Fibroblast of skin of abdomen (primary cell): Measurements from ENCODE around the gene TRERF1.

Experiments
- DNase-seq: peaks from one replicate; pipeline ENCODE4 v3.0.0-alpha.2; 2013

TRERF1 gene

DNA sequence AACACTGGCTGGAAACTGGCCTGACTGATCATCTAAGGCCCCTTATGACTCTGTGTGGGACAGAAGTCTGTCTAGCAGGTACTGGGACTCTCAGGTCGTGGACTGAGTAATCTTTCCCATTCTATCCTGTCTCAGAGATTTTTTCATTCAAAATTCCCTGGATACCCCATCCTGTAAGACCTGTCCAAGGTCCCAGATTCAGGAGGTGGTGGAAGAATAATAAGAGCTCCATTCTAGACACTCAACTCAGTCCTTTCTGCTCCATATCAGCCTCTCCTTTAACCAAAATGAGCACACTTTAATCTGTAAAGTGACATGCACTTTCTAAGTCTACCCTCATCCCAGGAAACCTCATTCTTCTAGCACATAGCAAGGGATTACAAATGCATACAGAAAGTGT is 151.5 kb downstream of the TRERF1 start:
- DNase-seq: no peak

DNA sequence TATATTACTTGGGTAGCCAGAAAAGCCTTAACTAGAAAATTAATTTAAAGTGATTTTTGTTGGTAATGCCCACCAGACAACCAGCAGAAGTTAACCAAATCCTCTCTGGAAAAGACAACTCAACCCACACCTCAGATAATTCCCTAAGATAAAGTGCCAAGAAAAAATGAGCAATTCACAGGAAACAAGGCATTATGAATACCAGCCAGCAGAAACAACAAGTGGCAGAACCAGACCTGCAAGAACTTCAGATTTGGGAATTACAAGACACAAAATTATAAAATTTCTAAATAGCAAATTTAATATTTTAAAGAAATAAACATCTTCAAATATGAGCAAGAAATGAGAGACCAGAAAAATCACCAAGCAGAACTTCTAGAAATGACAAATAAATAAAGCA is 154.1 kb downstream of the TRERF1 start:
- DNase-seq: no peak

DNA sequence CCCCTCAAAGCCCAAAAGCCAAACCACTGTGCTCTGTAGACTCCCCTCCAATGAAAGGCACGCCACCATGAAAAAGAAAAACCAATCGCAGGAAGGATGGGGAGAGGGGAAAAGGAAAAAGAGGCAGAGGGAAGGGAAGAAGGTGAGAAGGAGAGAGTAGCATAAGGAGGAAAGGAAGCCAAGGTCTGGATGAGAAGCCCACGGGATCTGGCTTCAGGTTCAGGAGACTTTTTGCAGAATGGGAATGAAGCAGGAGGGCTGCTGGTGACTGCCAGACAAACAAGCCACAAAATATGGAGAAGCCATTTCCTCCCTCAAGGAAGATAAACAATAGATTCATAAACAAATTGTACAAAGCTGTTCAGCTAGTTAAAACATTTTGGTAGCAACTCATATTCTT is 155.1 kb downstream of the TRERF1 start:
- DNase-seq: no peak

DNA sequence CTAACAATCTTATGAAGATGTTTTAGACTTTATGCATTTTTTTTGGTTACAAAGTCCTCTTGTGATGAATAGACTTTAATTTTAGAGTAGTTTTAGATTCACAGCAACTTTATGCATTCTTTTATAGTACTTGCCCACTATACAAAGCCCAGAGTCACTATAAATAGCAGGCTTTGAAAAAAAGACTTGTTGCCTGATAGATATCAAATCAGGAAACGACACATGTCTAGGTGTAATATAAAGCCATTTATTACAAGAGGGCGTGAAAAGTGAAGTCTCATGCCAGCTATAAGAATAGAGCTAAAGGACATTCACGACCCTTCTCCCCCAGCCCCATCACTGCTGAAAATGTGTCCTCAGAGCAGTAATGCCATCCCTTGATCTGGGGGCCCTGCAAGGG is 156.0 kb downstream of the TRERF1 start:
- DNase-seq: no peak

DNA sequence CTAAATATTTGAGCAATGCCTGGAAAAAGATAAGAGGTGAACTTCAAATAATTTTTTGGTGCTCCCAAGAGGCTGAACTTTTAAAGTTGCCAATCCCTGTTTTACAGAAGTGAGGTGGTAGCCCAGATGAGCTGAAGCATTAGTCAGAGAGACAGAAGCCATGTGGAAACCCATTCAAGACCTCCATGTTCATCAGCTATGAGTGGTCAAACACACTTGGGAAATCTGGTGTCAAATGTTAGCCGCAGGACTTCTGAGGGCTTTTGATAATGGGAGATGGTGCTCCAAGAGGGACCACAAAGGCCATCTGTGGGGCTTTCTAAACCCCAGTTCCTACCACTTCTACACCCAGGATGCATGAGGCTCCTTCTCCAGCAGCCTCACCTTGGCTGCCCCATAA is 156.5 kb downstream of the TRERF1 start:
- DNase-seq: no peak

DNA sequence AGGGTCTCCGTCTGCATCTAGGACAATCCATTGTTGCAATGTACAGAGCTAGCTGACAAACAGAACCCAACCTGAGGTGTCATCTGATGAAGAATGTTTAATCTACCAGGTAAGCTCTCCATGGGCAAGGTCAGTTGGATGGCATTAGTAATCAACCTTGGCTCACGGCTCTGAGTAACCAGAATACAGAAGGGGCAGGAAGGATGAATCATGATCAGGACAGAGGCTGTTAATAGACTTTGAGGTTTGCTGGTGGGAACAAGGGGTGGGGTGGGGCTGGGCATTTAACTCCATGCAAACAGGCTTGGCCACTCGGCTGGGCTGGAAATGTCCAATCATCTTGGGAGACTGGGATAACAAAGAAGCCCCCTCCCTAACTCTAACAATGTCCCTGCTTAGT is 157.0 kb downstream of the TRERF1 start:
- peak; percentile 41 for DNase-seq

DNA sequence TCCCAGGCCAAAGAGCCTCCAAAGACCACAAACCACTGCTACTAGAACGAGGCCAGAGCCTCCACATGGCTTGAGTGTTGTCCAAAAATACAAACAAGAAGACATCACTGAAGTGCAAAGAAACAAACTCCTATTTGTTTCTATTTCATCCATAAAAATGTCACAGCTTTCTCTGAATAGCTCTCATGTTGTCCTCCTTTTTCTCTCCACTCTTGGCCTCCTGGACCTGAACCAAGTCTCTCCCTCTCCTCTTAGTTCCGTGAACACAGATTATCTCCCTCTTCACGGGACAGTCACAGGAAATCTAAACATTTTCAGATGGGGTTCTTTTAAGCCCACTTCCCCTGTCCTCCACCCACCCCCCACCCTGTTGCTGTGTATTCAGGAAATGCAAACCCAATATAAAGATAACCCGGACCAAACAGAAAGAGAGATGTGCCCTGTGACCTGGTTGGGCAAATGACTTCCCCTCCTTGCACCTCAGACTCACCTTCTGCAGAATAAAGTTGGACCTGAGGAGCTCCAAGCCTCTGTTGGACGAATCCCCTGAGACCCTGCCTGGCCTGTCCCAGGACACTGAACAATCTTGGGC is 158.2 kb downstream of the TRERF1 start:
- DNase-seq: no peak

DNA sequence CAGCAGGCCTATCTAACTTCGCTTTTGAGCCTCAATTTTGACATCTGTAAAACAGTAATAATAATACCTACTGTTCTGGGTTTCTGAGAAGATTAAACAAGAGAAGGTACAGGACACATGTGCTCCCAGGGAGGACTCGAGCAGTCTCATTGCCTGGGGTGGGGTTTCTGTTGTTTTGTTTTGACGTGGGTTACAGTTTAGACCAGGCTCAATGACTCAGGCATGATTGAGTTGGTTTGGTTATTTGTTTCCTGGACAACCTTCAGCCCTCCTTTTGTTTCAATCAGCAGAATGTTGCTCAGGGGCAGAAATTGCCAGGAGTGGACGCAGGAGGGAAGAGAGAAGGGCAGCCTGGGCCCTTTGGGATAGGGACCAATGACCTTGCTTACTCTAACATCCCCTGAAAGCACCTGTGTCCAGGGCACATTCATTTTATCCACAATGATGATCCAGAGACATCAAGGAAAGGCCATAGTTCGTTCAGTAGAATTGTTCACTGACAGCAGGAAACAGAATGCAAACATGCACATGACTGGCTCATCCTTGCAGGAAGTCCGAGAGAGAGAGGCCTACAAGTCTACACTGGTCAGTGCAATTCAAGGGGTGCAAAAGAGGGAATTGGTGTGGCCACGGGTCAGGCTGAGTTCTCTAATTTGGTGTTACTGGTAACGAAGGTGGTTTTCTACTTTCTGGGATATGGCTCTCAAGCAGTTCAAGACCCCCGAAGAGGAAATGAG is 159.6 kb downstream of the TRERF1 start:
- no peak for DNase-seq

DNA sequence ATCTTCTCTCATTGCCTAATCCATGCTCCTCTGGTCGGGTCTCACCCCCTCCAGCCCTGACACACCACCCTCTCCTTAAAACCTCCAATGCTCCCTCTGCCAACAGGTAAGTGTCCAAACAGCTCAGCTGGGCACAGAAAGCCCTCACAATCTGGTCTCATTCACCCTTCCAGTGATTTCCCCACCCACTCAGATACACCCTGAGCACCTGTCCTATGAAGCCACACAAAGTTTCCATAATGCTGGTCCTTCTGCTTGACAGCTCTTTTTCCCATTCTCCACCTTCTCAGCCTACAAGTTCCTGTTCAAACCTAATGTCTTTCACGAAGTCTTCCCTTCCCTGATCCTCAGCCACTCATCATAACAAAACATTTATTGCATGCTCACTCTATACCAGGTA is 164.0 kb downstream of the TRERF1 start:
- DNase-seq: no peak

DNA sequence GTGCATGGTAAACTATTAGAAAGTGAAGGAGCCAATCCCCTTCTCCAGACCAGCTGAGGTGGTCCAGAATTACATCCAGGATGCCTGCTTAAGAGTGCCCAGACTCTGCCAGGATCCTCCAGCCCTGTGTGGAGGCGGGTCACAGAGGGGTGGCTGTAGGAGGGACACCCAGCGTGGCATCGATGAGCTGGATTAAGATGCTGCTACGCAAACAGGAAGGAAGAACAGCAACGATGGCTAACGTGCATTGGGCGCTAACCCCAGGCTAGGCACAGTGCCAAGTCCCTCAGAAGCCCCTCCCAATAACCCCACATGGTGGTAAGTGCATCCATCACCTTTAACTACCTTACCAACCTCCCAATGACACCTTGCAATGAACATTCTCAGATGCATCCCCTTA is 170.2 kb downstream of the TRERF1 start:
- no peak for DNase-seq

DNA sequence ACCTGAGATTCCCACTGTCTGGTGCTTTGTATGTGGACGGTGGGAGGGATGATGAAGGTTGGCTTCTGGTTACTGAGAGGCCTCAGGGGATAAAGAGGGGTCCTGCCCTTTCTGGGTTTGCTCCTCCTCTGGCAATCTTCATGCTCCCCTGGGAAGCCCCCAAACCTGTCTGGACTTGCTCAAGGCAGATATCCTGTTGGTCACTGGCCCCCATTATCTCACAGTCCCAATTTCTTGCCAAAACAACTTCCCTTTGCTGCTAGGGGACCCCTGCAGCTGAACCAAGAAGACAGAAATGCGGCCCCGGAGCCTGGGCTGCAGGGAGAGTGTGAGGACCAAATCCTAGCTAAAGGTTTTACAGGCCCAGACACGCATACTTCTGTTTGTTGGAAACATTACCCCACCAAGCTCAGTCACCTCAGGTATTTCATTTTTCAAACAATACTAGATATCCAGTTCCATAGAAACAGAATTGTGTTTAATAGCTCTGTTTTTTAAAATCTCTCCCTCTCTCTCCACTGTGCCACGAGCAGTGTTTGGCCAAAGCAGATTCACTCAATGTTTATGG is 170.7 kb downstream of the TRERF1 start:
- no peak for DNase-seq

DNA sequence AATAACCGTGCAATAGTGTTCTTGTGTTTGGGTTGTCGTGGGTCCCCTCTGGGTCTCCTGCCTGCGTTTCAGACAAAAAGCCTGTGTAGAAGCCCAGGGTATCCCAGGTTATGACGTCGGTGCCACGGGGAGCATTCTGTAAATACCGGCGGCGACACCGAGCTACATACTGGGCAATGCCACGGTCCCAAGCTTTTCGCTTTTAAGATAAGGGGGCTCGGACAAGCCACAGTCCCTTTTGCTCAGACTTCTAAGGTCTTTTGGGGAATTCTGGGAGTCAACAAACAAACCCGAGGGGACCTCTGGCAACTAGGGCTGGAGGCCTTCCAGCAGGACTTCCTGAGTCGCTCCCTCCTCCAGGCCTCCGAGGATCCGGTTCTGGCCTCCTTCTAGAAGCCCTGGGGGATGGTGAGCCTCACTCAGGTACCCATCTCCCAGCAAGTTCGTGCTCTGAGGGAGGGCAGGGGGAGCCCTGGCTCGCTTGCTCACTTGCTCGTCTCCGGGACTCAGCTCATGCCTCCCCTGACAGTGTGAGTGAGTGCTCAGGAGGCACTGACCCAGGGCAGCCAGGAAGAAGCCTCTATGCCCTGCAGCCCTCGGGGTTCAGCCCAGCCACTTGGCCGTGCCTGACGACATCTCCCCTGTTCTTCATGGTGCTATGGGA is 171.6 kb downstream of the TRERF1 start:
- peak; percentile 22 for DNase-seq

DNA sequence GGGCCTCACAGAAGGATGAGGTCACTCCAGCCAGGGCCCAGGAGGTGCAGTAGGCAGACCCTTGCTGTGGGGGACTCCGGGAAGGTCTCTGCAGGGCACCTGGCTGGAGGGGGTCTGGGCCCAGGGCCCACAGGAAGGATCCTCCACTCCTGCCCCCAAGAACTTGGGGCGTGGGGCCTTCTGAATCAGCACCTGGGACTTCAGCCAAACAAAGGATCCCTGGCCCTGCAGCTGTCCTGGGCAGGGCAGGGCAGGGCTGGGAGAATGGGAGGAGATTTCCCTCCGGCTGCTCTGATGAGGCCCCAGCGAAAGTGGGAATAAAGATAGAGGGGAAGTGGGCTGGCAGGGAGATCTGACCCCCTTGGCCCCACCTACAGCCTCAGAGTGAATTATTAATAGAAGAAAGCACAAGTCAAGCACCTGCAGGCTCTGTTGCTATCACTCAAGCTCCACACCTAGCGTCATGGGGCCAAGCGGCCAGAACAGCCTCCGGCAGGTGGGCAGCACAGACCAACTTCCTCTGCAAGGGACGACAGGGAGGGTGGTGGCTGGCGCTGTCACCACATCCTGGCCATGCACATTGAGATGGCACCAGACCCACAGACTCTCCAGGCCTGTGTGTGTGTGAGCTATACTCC is 172.5 kb downstream of the TRERF1 start:
- peak; percentile 25 for DNase-seq

DNA sequence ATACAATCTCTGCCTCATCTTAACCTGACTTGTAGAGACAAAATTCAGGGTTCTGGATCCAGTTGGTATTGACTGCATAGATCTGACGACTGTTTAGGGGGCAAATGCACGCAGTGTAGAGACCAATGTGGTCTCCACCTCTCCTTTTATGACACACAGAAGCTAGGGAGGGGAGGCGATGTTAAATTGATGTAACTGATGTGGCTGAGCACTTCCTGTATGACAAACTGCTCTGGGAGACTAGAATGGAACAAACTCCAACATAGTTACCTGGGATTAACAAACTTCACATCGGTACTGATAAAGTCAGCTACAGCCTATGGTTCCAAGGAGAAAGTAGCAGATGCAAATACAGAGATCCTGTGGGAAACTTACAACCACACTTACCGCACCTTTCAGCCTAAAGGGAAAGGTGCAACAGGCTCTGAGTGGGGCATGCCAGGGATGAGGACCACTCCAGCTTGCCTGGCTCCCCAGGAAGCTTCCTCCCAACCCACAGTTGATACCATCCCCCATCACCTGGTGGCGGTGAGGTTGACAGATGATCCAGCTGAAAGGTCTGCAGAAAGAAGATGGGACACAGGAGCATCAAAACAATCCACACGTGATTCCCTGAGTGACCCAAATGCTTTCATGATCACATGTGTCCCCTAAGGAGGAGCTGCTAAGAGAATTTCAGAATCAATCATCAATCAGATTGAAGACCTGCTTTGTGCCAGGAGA is 173.4 kb downstream of the TRERF1 start:
- DNase-seq: no peak

DNA sequence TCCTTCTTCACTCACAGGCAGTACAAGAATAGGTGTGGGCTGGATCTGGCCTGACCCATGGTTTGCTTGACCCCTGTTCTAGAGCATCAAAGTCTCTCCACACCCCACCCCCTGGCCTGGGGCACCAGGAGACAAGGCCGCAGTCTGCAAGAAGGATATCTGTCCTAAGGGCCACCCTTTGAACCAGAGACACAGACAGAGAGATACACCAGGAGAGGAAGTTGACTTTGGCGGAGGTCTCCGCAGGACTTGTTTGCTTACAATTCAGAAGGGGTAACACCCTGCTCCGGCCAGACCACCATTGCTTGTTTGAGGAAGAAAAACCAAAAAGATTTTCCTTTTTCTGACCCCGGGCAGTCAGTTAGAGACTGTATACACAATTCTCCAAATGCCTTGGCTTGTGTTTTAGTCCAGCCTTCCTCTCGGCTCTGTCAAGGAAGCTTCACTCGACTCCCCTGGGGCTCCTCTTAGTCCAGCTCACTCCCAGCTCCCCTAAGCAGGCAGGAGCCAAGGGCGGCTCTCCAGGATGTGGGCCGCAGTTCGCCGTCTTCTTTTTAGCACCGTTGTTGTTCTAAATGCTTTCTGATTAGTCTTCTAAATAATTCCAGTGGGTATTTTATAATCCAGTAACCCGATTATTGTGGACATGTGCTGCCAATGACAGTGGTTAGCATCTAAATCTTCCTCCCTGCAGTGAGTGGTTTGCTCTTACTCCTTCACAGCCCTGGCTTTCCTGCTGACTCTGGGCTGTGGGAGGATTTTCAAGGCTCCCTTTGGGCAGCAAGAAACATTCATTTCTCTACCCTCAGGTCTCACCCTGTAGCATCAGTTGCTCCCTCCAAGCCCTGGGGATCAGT is 175.5 kb downstream of the TRERF1 start:
- no peak for DNase-seq

DNA sequence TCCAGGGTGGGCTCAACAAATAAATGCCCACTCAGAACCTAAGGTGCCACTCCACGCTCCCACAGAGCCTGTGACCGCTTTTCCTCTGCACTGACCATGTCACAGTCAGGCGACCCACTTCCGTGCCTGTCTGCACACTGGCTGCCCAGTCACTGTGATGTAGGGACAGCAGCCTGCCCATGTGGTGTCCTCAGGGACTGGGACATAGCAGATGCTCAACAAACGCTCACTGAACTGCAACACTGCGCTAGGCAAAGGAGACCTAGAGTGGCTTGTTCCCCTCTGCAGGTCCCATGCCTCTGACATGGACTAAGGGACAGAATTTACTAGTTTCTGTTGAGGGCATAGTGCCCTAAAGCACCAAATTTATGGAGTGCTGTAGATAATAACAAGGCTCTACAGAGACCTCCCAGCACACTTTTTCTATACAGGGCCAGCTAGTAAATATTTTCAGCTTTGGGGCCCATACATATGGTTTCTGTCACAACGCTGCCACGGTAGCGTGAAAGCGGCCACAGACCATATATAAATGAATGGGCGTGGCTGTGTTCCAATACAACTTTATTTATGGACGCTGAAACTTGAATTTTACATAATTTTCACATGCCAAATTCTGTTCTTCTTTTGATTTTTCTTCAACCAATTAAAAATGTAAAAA is 176.2 kb downstream of the TRERF1 start:
- no peak for DNase-seq

DNA sequence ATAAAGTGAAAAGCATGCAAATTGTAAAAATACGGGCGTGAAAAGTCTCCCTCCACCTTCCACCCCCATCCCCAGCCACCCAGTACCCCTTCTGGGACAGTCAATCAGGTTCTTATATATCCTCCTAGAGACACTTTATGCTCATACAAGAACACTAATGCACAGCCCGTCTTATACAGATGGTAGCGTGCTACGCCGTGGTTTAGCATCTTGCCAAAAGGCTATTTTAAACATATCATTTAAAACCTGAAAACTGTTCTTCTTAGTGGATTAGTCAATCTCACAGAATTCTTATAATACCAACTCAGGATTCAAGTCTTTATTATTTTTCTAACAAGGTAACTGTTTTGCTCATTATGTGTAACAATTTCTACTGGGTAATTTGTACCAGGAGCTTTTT is 176.8 kb downstream of the TRERF1 start:
- no peak for DNase-seq

DNA sequence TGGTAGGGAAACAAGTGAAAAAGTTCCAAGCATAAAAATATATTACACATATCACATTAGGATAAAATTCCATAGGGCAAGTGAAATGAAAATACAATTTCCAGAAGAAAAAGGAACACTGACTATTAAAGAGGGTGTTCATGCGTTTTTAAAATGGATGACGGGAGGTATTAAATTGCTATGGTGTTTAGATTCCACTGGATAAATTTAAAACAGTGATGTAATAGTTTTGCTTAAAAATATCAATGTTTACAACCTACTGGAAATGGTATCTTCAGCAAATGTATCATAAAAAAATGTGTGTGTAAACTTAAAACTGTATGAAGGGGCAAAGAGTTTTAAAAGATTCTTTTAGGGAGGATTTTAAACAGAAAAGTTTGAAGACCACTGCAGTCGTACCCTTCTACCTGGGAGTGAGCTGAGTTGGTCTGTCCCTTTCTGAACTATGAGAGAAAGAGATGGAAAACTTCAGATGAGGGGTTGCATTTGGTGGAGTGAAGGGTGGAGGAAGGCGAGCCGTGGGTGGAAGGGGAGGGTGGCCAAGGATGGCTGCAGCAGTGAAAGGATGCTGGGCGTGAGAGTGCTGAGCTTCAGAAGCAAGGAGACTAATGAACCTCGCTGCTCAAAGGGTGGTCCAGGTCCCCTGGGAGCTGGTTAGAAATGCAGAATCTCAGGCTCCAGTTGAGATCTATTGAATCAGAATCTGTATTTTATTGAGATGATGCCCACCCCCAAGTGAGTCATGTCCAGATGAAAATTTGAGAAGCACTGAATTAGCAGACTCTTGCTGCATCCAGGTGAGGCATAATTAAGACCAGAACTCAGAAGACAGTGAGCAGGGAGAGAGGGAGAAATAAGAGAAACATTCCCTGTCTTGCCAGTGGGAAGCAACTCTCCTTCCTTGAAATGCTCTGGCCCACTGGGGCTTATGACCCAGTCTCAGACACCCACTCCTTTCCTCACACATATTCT is 179.6 kb downstream of the TRERF1 start:
- no peak for DNase-seq

DNA sequence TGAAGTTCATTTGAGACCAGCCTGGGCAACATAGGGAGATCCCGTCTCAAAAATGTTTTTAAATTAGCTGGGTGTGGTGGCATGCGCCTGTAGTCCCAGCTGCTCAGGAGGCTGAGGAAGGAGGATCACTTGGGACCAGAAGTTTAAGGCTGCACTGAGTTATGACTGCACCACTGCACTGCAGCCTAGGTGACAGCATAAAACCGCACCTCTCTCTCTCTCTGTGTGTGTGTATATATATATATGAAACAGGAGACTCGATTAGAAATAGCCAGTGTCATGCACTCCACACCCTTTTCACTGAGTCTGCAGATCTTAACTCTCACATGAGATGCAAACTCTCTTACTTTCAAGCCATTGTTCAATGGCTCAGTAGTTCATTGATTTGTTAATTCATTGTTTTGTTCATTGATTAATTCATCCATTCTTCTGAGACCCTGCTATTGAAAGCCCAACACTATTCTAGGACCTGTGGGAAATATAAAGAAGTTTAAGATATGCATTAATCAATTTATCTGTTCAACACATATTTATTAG is 181.7 kb downstream of the TRERF1 start:
- DNase-seq: no peak

DNA sequence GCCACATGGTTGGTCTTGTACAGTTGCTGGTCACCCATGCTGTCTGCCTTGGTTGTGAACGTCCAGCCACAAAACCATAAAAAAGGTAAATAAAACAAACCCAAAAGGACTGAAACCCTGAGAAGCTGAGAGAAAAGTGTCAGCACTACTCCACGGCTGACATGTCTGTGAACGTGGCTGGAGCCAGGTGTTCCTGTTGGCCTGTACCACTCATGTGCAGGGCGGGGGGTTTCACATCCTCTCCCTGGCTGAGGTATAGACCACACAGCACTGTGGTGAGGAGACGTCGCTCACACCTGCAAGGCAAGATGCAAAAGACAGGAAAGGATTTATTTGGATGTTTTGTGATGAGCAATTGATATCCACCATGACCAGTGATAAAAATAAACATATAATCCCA is 182.2 kb downstream of the TRERF1 start:
- DNase-seq: no peak
